SK-N-SH treated with all-trans-retinoic acid at 6 μM for 48 hours (cell line): ENCODE data around the gene FKBP3.
"Not testable (repeated sequence)": the region's sequence is repeated elsewhere in the genome, so short reads cannot be mapped to it uniquely, and the experiment has no call there.

Source experiments
- ATAC-seq: fragments of 200-7000 bp; cut with Tn5 transposase; 3 replicates; pipeline ENCODE4 v1.9.1; 2020; ENCODE audit warnings: mild to moderate bottlenecking, moderate library complexity
- ARNTL ChIP-seq: fragments of 450-650 bp; formaldehyde crosslinking; IDR thresholded peaks from 2 replicates; pipeline ENCODE4 v1.5.0; 2020; ENCODE audit warnings: low read depth, mild to moderate bottlenecking, moderate library complexity, borderline replicate concordance
- BACH2 ChIP-seq: fragments of 250-450 bp; sonication (Bioruptor Pico); IDR thresholded peaks from 2 replicates; pipeline ENCODE4 v1.9.0; 2021; ENCODE audit warnings: mild to moderate bottlenecking, borderline replicate concordance
- CSRNP3 ChIP-seq: fragments of 250-450 bp; sonication (Bioruptor Pico); IDR thresholded peaks from 2 replicates; pipeline ENCODE4 v1.5.1; 2021; ENCODE audit warnings: mild to moderate bottlenecking, moderate library complexity
- ESRRG ChIP-seq: fragments of 250-450 bp; sonication (Bioruptor Pico); IDR thresholded peaks from 2 replicates; pipeline ENCODE4 v1.6.1; 2021; ENCODE audit warnings: mild to moderate bottlenecking
- GLIS3 ChIP-seq: fragments of 250-450 bp; sonication (Bioruptor Pico); IDR thresholded peaks from 2 replicates; pipeline ENCODE4 v1.5.0; 2020; ENCODE audit warnings: mild to moderate bottlenecking, moderate library complexity
- ISL1 ChIP-seq: fragments of 250-450 bp; sonication (Bioruptor Pico); IDR thresholded peaks from 2 replicates; pipeline ENCODE4 v2.1.2; 2022; ENCODE audit warnings: mild to moderate bottlenecking, moderate library complexity
- OSR1 ChIP-seq: fragments of 250-450 bp; sonication (Bioruptor Pico); IDR thresholded peaks from 2 replicates; pipeline ENCODE4 v1.8.0; 2022; ENCODE audit warnings: moderate library complexity, mild to moderate bottlenecking, inconsistent platforms
- PATZ1 ChIP-seq: fragments of 250-450 bp; sonication (Bioruptor Pico); IDR thresholded peaks from 2 replicates; pipeline ENCODE4 v1.8.0; 2020; ENCODE audit warnings: mild to moderate bottlenecking, moderate library complexity, borderline replicate concordance
- POU6F1 ChIP-seq: fragments of 250-450 bp; sonication (Bioruptor Pico); IDR thresholded peaks from 2 replicates; pipeline ENCODE4 v1.8.0; 2021; ENCODE audit warnings: low read depth, mild to moderate bottlenecking, moderate library complexity, borderline replicate concordance
- PPARA ChIP-seq: fragments of 250-450 bp; sonication (Bioruptor Pico); IDR thresholded peaks from 2 replicates; pipeline ENCODE4 v1.5.0; 2020; ENCODE audit warnings: mild to moderate bottlenecking, borderline replicate concordance
- RARB ChIP-seq: fragments of 250-450 bp; sonication (Bioruptor Pico); IDR thresholded peaks from 2 replicates; pipeline ENCODE4 v1.8.0; 2021; ENCODE audit warnings: mild to moderate bottlenecking, moderate library complexity
- TCF4 ChIP-seq: fragments of 250-450 bp; sonication (Bioruptor Pico); IDR thresholded peaks from 2 replicates; pipeline ENCODE4 v1.8.0; 2021; ENCODE audit warnings: mild to moderate bottlenecking, moderate library complexity, borderline replicate concordance
- TOX ChIP-seq: fragments of 250-450 bp; sonication (Bioruptor Pico); IDR thresholded peaks from 2 replicates; pipeline ENCODE4 v1.8.0; 2021; ENCODE audit warnings: mild to moderate bottlenecking, moderate library complexity, borderline replicate concordance
- ZC3H10 ChIP-seq: fragments of 250-450 bp; sonication (Bioruptor Pico); IDR thresholded peaks from 2 replicates; pipeline ENCODE4 v1.5.1; 2021; ENCODE audit warnings: mild to moderate bottlenecking, moderate library complexity
- ZFP3 ChIP-seq: fragments of 250-450 bp; sonication (Bioruptor Pico); IDR thresholded peaks from 2 replicates; pipeline ENCODE4 v1.5.0; 2020; ENCODE audit warnings: mild to moderate bottlenecking, moderate library complexity
- ZFP30 ChIP-seq: fragments of 450-650 bp; formaldehyde crosslinking; IDR thresholded peaks from 2 replicates; pipeline ENCODE4 v1.5.0; 2022; ENCODE audit warnings: mild to moderate bottlenecking, moderate library complexity
- ZNF565 ChIP-seq: fragments of 450-650 bp; formaldehyde crosslinking; conservative IDR thresholded peaks from 2 replicates; pipeline ENCODE4 v1.5.0; 2020; ENCODE audit warnings: low read depth, mild to moderate bottlenecking, moderate library complexity
- ZNF70 ChIP-seq: fragments of 450-650 bp; formaldehyde crosslinking; IDR thresholded peaks from 2 replicates; pipeline ENCODE4 v1.5.0; 2020; ENCODE audit warnings: mild to moderate bottlenecking, moderate library complexity
- ZNF8 ChIP-seq: fragments of 450-650 bp; formaldehyde crosslinking; IDR thresholded peaks from 2 replicates; pipeline ENCODE4 v1.5.0; 2020; ENCODE audit warnings: mild to moderate bottlenecking, moderate library complexity
- TF ChIP-seq, protein P1 (sequence below): fragments of 250-450 bp; sonication (Bioruptor Pico); IDR thresholded peaks from 2 replicates; pipeline ENCODE4 v1.5.0; 2020; ENCODE audit warnings: mild to moderate bottlenecking, moderate library complexity
- TF ChIP-seq, protein P2 (sequence below): fragments of 250-450 bp; sonication (Bioruptor Pico); IDR thresholded peaks from 2 replicates; pipeline ENCODE4 v1.5.1; 2020; ENCODE audit warnings: low read depth, mild to moderate bottlenecking, moderate library complexity

The FKBP3 gene

DNA sequence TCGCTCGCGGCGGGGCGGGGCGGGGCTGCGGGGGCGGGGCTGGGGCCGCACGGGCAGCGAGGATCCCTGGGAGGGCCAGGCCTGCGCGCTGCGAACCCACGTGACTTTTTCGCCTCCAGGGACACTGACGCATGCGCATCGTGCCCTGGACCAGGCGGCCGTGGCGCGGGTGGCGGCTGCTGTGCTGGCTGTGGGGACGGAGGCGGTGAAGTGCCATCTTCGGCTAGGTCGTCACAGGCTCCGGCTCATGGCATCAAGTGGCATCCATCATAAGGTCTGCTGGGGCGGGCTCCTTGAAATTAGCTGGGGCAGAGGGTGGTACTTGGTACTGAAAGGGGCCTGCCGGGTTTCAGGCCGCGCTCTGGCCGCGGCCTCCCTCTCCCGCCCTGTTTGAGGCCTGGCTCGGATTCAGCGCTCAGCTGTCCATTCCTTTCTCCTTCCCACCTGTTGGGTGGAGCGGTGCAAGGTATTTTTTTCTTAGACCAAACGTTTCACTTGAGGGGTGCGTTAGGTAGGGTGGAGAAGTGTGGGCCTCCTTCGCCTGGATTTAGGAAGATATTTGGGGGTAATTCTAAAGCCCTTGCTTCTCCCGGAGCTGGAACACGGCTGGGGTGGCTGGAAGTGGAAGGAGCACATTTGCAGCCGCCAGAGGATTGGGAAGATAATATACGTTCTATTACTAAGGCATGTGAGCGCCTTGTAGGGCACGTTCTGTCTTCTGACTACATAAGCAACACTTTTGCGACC lies 50.1 kb downstream of the FKBP3 start, which contains the start of gene PRPF39 (continued):
- TF ChIP-seq, protein P1, sequence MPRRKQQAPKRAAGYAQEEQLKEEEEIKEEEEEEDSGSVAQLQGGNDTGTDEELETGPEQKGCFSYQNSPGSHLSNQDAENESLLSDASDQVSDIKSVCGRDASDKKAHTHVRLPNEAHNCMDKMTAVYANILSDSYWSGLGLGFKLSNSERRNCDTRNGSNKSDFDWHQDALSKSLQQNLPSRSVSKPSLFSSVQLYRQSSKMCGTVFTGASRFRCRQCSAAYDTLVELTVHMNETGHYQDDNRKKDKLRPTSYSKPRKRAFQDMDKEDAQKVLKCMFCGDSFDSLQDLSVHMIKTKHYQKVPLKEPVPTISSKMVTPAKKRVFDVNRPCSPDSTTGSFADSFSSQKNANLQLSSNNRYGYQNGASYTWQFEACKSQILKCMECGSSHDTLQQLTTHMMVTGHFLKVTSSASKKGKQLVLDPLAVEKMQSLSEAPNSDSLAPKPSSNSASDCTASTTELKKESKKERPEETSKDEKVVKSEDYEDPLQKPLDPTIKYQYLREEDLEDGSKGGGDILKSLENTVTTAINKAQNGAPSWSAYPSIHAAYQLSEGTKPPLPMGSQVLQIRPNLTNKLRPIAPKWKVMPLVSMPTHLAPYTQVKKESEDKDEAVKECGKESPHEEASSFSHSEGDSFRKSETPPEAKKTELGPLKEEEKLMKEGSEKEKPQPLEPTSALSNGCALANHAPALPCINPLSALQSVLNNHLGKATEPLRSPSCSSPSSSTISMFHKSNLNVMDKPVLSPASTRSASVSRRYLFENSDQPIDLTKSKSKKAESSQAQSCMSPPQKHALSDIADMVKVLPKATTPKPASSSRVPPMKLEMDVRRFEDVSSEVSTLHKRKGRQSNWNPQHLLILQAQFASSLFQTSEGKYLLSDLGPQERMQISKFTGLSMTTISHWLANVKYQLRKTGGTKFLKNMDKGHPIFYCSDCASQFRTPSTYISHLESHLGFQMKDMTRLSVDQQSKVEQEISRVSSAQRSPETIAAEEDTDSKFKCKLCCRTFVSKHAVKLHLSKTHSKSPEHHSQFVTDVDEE = no peak

DNA sequence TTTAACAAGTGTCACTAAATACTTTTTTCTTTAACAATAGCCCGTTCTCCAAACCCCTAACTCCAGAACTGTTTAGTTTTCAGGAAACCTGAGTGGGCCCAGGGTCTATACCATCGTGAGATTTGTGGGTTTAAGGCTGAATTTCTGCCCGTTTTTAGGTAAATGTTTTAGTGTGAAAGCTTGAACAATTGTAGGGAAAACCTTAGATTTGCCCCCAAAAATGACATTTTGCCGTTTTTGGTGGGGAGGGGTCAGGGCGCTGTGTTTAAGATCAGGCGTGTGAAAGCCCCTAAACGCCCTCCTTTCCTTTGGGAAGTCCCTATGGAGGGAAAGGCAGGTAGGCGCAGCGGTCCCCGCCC lies 50.7 kb downstream of the FKBP3 start:
- TF ChIP-seq ZFP3 (CRISPR knock-in tag) = no peak
- no peak for TF ChIP-seq CSRNP3
- TF ChIP-seq OSR1 (CRISPR knock-in tag) = no peak
- TF ChIP-seq GLIS3 = no peak
- no peak for TF ChIP-seq TOX
- no peak for TF ChIP-seq ZNF70 (CRISPR knock-in tag)
- TF ChIP-seq ESRRG (CRISPR knock-in tag) = no peak
- no peak for TF ChIP-seq PPARA
- TF ChIP-seq ARNTL (CRISPR knock-in tag) = no peak
- TF ChIP-seq ISL1 = no peak
- TF ChIP-seq RARB = no peak
- TF ChIP-seq, protein P1 = no peak
- TF ChIP-seq ZFP30 (CRISPR knock-in tag) = no peak
- TF ChIP-seq TCF4 (CRISPR knock-in tag) = no peak
- ATAC-seq = no peak

GRCh38 chr14:45082420-45082819 lies 51.9 kb downstream of the FKBP3 start:
- ATAC-seq = no peak
- TF ChIP-seq ZFP30 (CRISPR knock-in tag) (no peak), PATZ1 (CRISPR knock-in tag) (no peak), ARNTL (CRISPR knock-in tag) (no peak), BACH2 (CRISPR knock-in tag) (no peak), ZNF8 (CRISPR knock-in tag) (no peak), TOX (no peak), ESRRG (CRISPR knock-in tag) (no peak), POU6F1 (no peak), ZFP3 (CRISPR knock-in tag) (no peak), ZNF565 (CRISPR knock-in tag) (no peak), RARB (no peak), ZNF70 (CRISPR knock-in tag) (no peak), OSR1 (CRISPR knock-in tag) (no peak), ZC3H10 (no peak), TCF4 (CRISPR knock-in tag) (no peak)
- TF ChIP-seq, protein P2, sequence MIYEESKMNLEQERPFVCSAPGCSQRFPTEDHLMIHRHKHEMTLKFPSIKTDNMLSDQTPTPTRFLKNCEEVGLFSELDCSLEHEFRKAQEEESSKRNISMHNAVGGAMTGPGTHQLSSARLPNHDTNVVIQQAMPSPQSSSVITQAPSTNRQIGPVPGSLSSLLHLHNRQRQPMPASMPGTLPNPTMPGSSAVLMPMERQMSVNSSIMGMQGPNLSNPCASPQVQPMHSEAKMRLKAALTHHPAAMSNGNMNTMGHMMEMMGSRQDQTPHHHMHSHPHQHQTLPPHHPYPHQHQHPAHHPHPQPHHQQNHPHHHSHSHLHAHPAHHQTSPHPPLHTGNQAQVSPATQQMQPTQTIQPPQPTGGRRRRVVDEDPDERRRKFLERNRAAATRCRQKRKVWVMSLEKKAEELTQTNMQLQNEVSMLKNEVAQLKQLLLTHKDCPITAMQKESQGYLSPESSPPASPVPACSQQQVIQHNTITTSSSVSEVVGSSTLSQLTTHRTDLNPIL (CRISPR knock-in tag) = no peak
- TF ChIP-seq, protein P1 = no peak

GRCh38 chr14:45081096-45081495 lies 53.2 kb downstream of the FKBP3 start:
- ATAC-seq = not testable (repeated sequence)
